A549 (cell line): ENCODE results near the gene SF3A2.

Source experiments
- ESRRA ChIP-seq: fragments of 150-350 bp; IDR thresholded peaks from 2 replicates; pipeline ENCODE4 v1.6.1; 2014; ENCODE audit warnings: mild to moderate bottlenecking, low read length, borderline replicate concordance
- POLR2A ChIP-seq: IDR thresholded peaks from 2 replicates; pipeline ENCODE4 v1.6.1; 2012; ENCODE audit warnings: mild to moderate bottlenecking, low read length
- RCOR1 ChIP-seq: fragments of 150-350 bp; IDR thresholded peaks from 2 replicates; pipeline ENCODE4 v1.6.1; 2014; ENCODE audit warnings: antibody characterized with exemption, low read length, low read depth
- TF ChIP-seq, protein P1 (sequence below): fragments of >200 bp; sonication (Bioruptor Twin); formaldehyde crosslinking; IDR thresholded peaks from 3 replicates; pipeline ENCODE4 v1.5.1; 2016
- TF ChIP-seq, protein P2 (sequence below): IDR thresholded peaks from 2 replicates; pipeline ENCODE4 v1.6.1; 2012

DNA sequence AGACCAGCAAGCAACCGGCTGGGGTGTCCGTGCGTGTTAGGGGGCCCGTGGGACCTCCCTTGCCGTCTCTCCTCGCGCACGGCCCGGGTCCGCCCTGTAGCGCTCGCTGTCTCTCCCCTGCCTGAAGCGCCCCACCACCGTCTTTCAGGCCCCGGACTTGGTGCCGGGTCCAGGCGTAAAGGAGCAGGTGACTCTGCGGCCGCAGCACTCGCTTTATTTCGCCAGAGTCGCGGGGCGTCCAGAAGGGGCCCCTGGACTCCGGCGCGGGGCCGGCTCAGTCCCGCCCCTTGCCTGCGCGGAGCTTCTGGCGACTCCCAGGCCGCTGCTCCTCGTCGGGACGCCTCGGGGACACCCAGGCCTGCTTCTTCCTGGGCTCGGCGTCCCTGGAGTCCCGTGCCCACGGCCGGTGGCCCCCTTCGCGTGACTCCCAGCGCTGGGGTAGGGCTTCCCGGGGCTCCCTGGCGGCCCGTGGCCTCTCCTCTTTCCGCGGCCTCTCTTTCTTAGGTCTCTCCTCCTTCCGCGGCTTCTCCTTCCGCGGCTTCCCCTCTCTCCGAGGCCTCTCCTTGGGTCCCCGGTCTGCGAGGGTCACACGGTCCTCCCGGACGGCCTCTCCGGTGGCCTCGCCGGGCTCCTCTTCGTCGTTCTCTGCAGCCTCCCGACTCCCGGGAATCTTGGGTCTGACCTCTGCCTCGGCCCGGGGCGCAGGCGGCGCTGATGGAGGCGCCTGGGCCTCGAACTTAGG is 15.6 kb downstream of the SF3A2 start:
- TF ChIP-seq, protein P1, sequence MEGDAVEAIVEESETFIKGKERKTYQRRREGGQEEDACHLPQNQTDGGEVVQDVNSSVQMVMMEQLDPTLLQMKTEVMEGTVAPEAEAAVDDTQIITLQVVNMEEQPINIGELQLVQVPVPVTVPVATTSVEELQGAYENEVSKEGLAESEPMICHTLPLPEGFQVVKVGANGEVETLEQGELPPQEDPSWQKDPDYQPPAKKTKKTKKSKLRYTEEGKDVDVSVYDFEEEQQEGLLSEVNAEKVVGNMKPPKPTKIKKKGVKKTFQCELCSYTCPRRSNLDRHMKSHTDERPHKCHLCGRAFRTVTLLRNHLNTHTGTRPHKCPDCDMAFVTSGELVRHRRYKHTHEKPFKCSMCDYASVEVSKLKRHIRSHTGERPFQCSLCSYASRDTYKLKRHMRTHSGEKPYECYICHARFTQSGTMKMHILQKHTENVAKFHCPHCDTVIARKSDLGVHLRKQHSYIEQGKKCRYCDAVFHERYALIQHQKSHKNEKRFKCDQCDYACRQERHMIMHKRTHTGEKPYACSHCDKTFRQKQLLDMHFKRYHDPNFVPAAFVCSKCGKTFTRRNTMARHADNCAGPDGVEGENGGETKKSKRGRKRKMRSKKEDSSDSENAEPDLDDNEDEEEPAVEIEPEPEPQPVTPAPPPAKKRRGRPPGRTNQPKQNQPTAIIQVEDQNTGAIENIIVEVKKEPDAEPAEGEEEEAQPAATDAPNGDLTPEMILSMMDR = no peak
- no peak for TF ChIP-seq POLR2A
- TF ChIP-seq RCOR1 = no peak
- no peak for TF ChIP-seq ESRRA
- TF ChIP-seq, protein P2, sequence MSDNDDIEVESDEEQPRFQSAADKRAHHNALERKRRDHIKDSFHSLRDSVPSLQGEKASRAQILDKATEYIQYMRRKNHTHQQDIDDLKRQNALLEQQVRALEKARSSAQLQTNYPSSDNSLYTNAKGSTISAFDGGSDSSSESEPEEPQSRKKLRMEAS = no peak
